A673 (cell line): ENCODE results near the gene CCDC40. TPM values are rescaled to one million over a fixed set of nuclear protein-coding genes. Genes with fewer than 3 reads are reported as not detected.

ENCODE experiments used
- BruUV-seq: library from RNA; stranded (reverse); fragments of 400-500 nt; replicated peaks from 2 replicates; lab custom pipeline; 2021; lab: Mats Ljungman, UMichigan
- CTCF ChIA-PET: fragments of 300-600 bp; sonication (Branson Sonifier 250); formaldehyde crosslinking; loops from one replicate; lab custom pipeline; 2022; ENCODE audit warnings: antibody characterized with exemption; lab: Charles Lee
- POLR2A ChIA-PET: fragments of 300-600 bp; sonication (Branson Sonifier 250); formaldehyde crosslinking; loops from one replicate; lab custom pipeline; 2022; ENCODE audit warnings: antibody characterized with exemption; ENCODE audit not compliant: low non-redundant PET; lab: Charles Lee
- DNase-seq: peaks from one replicate; pipeline ENCODE4 v3.0.0-alpha.2; 2015; ENCODE audit warnings: low spot score
- H3K27ac ChIP-seq: fragments of 200-600 bp; sonication (generic); 2 replicates; pipeline ENCODE4 v1.5.1; 2016; ENCODE audit warnings: mixed run types, low read depth, mild to moderate bottlenecking, mixed read lengths, antibody characterized with exemption, low read length; ENCODE audit not compliant: poor library complexity, severe bottlenecking
- H3K27me3 ChIP-seq: fragments of 200-600 bp; sonication (generic); replicated peaks from 2 replicates; pipeline ENCODE4 v1.6.1; 2017; ENCODE audit warnings: mixed run types, low read depth, mild to moderate bottlenecking, mixed read lengths, antibody characterized with exemption, low read length; ENCODE audit not compliant: insufficient read depth, poor library complexity
- H3K36me3 ChIP-seq: fragments of 200-600 bp; sonication (generic); 2 replicates; pipeline ENCODE4 v1.6.1; 2016; ENCODE audit warnings: mixed run types, mild to moderate bottlenecking, mixed read lengths, antibody characterized with exemption, low read length; ENCODE audit not compliant: insufficient read depth, poor library complexity, severe bottlenecking
- H3K4me1 ChIP-seq: fragments of 200-600 bp; sonication (generic); 2 replicates; pipeline ENCODE4 v1.6.1; 2017; ENCODE audit warnings: mixed run types, mild to moderate bottlenecking, mixed read lengths, antibody characterized with exemption, low read length; ENCODE audit not compliant: insufficient read depth, poor library complexity, severe bottlenecking
- H3K4me3 ChIP-seq: fragments of 200-600 bp; sonication (generic); 2 replicates; pipeline ENCODE4 v1.5.1; 2016; ENCODE audit warnings: low read depth, mixed run types, mild to moderate bottlenecking, mixed read lengths, low read length; ENCODE audit not compliant: poor library complexity, severe bottlenecking
- H3K9me3 ChIP-seq: fragments of 200-600 bp; sonication (generic); 2 replicates; pipeline ENCODE4 v1.6.1; 2016; ENCODE audit warnings: mixed run types, low read depth, mild to moderate bottlenecking, mixed read lengths, antibody characterized with exemption, low read length; ENCODE audit not compliant: poor library complexity, severe bottlenecking
- CTCF ChIP-seq: fragments of 300-800, 200-600 bp; sonication (generic); conservative IDR thresholded peaks from 2 replicates; pipeline ENCODE4 v1.5.1; 2017; ENCODE audit warnings: low read depth, mild to moderate bottlenecking, antibody characterized with exemption, low read length, moderate library complexity, mixed read lengths
- EZH2 ChIP-seq: fragments of 200-600 bp; sonication (generic); IDR thresholded peaks from 2 replicates; pipeline ENCODE4 v1.6.1; 2017; ENCODE audit warnings: borderline replicate concordance, low read depth, mild to moderate bottlenecking, mixed read lengths, antibody characterized with exemption, low read length; ENCODE audit not compliant: poor library complexity, severe bottlenecking
- intact Hi-C: fragments of 100-400 bp; cut with micrococcal nuclease; formaldehyde crosslinking; loops from one replicate; pipeline ENCODE4 v1.10.0; 2022; ENCODE audit not compliant: unreplicated experiment
- total RNA-seq: library from RNA; stranded (reverse); gene quantifications from 2 replicates; pipeline ENCODE4 v1.2.3, GENCODE V29; 2021

The CCDC40 gene
- total RNA-seq, 1 experiment from 2014 or later: 3.5 TPM

GRCh38 chr17:80130992-80131391 lies 94.5 kb downstream of the CCDC40 start:
- Histone ChIP-seq H3K27me3 (peaks cover 5% of the 10 kb centered on the region), H3K4me3 (no peak overlapping the region), H3K4me1 (no peaks in the 10 kb centered on the region), H3K36me3 (peaks cover 27% of the 10 kb centered on the region), H3K9me3 (no peaks in the 10 kb centered on the region), H3K27ac (no peak overlapping the region)
- no peak for TF ChIP-seq CTCF
- TF ChIP-seq EZH2: no peak
- CTCF ChIA-PET: no interaction called here
- intact Hi-C loops: no loop called here
- BruUV-seq: no TSS peak
- POLR2A ChIA-PET: no interaction called here
- DNase-seq: no peak

- TF ChIP-seq CTCF (no peak), EZH2 (no peak)
- DNase-seq: no peak
- H3K4me1 ChIP-seq: no peaks in the 10 kb centered on the region
- intact Hi-C loops: no loop called here
- CTCF ChIA-PET: no interaction called here
- H3K27ac ChIP-seq: no peak overlapping the region
- H3K4me3 ChIP-seq: no peak overlapping the region
- peaks cover 5% of the 10 kb centered on the region for H3K27me3 ChIP-seq
- peaks cover 48% of the 10 kb centered on the region for H3K36me3 ChIP-seq
- POLR2A ChIA-PET: no interaction called here
- BruUV-seq: no TSS peak
- H3K9me3 ChIP-seq: no peaks in the 10 kb centered on the region
Measured at GRCh38 chr17:80132906-80133625, 96.6 kb downstream of the CCDC40 start.

GRCh38 chr17:80133626-80133970 lies 97.2 kb downstream of the CCDC40 start:
- no peak for DNase-seq
- Histone ChIP-seq H3K27ac (no peak overlapping the region), H3K4me1 (no peaks in the 10 kb centered on the region), H3K4me3 (no peak overlapping the region), H3K36me3 (peaks cover 53% of the 10 kb centered on the region), H3K9me3 (no peaks in the 10 kb centered on the region), H3K27me3 (peaks cover 2% of the 10 kb centered on the region)
- TF ChIP-seq EZH2: no peak
- TF ChIP-seq CTCF: no peak
- ChIA-PET POLR2A (no interaction called here), CTCF (no interaction called here)
- intact Hi-C loops: no loop called here
- no TSS peak for BruUV-seq
